Raji (cell line): Measurements from ENCODE around the gene CINP.

Experiments used
- POLR2A ChIP-seq: IDR thresholded peaks from 2 replicates; pipeline ENCODE4 v1.6.1; 2011; ENCODE audit warnings: low read depth, low read length, control low read depth; ENCODE audit not compliant: insufficient read depth

CINP gene

DNA sequence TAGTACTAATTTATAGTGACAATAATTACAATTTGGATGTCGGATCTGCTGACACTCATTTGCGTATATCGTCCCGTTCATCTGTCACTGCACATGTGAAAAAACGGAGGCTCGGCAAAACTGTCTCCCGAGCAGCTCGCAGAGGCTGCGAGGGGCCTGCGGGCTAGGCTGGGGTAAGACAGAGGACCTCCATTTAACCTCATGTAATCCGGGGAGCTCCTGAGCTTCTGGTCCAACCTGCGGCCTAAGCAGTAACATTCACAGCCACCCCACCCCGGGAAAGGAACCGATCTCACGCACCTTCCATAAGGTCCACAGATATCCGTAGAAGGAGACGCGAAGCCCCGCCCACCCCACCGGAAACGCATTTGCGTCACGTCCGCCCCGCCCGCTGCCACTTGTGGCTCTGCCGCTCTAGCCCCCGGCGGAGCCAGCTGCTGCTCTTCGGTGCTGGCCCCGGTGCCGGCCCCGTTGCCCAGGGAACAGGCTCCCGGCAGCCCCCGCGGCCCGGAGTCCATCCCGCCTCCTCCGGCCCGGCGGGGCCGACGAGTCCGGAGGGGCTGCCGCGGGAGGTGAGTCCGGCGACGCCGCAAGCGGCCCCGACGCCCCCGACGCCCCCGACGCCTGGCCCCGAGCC, at the start of gene CINP, which contains the start of gene TECPR2:
Gene CINP (minus strand): TSS at position 346 of the 637 bp plus-strand sequence. CDS start 39 bp downstream, at position 307.
Gene TECPR2 (plus strand): TSS at position 397 of the 637 bp plus-strand sequence. CDS start 13,781 bp downstream, outside the sequence.
- TF ChIP-seq POLR2A = peak; percentile 85

DNA sequence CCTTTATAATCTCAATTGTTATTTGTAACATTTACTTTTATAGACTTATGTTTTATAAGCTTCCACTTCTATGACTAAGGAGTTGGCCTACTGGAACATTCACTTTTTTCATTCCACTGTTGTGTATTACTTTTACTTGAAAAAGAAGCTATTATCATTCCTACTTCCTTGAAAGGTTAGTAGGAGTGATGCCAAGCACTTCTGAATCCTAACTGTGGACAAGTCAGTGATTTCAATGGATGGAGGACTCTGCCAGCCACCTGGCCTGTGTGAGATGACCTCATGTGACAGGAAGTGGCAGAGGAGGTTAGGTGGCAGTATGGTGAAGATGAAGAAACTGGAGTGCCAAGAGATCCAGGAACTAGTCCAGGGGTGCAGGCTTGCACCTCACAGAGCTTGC, 46.0 kb upstream of the CINP start:
- no peak for TF ChIP-seq POLR2A

DNA sequence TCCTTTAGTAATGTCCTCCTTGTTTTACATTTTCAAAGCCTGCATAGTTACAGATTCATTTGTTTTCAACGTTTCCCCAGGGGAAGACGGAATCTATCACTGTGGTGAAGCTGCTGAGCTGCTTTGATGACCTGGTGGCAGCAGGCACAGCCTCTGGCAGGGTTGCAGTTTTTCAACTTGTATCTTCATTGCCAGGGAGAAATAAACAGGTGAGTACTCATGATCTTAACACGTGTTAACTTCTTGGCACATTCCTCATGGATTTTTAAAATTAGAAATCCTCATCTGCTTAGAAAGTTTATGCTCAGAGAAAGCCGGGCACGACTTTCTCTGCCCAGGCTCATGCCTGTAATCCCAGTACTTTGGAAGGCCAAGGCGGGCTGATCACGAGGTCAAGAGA, 44.6 kb upstream of the CINP start:
- TF ChIP-seq POLR2A = no peak

DNA sequence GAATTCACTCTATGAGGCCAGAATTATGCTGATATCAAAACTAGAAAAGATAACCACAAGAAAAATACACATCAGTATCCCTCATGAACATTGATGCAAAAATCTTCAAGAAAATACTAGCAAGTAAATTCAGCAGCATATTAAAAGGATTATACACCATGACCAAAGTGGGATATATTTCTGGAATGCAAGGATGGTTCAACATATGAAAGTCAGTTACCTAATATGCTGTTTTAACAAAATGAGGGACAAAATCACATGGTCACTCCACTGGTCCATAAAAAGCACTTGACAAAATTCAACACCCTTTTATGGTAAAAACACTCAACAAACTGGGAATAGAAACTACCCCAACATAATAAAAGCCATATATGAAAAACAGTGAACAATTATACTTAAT, 40.3 kb upstream of the CINP start:
- no peak for TF ChIP-seq POLR2A

DNA sequence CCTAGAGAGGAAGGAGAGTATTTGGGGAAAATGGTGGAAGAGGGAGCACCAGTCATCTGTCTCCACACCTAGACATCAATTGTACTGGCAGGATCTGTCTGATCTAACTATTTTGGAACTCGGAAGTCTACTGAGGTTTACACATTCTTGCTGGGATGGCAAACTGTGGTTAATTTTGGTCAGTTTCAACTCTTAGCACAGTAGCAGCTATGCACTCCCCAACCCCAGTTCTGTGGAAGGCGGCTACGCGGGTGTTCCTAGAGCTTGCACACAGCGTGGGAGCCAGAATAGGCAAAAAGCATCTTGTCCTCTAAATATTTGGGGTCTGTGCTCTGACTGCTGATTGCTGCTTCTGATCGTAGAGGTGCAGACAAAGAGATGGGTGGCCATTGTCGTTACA, 33.8 kb upstream of the CINP start:
- no peak for TF ChIP-seq POLR2A

DNA sequence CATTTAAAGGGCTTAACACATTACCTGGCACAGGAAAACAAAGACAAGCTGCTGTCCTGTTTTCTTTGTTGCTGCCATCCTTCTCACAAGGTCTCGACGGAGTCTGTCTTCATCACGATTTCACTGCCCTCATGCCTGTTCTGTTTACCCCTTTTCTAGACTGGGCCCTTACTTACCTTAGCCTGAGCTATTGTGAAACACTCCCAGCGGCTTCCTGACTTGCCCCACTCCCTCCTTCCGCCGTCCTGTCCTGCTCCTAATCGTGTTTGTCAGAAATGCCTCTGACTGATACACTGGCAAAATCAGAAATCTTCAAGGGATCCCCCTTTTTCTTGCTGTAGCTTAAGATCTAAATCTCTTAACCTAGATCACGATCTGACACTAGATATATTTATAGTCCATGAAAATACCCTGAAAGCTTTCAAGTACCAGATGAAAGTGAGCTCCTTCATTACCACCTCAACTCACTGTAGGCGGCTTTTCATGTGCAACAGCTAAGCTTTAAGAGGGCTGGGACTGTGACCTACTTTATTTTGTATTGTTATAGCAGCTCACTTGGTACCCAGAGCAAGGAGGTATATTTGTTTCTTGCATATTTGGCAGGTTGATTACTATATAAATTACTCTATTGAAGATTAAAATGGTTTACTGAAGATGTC, 32.2 kb upstream of the CINP start:
- no peak for TF ChIP-seq POLR2A

DNA sequence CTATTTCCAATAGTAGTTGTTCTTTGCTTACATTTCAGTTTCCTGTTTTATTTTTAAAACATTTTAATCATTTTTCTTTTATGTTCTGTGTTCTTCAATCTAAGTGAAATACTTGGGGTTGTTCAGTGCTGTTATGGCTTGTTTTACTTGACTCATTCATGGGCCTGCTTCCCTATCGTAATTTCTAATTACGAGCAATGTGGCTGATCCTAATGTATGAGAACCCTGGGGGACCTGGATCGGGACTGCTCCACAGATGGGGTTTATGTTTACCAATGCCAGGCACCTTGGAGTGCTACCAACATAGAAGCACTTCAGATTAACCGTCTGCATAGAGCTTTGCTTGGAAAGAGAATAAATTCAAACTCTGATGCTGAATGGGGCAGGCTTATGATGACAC, 29.8 kb upstream of the CINP start:
- no peak for TF ChIP-seq POLR2A

DNA sequence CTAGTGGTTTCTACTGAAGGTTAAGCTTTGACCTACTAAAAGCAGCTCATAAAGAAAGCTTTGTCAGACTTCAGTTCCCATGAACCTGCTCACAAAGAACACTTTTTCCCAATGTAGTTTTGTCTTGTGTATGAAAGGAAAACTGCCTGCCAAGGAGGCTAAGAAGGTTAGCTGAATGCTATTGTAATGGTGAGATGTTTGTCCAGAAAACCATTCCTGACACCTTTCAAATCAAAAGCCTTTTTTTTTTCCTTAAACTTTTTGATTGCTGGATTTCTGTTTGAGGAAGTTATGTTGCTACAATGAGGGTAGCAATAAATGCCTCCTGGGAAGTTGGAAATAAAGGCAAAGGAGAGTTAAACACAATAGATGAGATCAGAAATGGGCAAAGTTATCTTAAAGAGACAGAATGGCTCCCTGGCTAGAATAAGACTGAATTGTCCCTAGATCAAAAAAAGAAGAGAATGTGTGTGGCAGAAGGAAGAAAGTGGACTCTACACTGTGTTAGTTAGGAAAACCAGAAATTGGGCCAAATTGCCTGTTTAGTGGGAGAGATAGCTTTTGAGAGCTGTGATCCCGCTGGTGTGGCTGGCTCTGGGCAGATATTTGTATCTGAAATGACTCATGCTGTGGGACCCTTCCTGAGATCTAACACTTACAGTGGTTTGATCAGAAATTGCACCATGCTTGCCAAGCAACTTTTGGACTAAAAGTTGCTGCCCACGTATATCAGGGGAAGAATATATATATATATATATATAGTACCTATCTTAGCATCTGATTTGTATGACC, 27.6 kb upstream of the CINP start:
- TF ChIP-seq POLR2A = no peak

DNA sequence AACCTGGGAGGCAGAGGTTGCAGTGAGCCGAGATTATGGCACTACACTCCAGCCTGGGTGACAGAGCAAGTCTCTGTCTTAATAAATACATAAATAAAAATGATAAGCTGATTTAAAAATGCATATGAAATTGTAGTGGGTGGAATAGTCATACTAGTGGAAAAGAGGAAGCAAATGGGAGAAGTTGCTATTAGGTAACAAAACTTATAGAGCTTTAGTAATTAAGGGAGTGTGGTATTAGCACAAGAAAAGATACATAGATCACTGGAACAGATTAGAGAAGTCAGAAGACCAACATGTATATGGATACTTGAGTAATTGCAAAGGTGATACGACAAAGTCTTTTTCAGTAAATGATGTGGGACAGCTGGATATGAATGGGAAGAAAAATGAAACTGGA, 26.6 kb upstream of the CINP start:
- no peak for TF ChIP-seq POLR2A

DNA sequence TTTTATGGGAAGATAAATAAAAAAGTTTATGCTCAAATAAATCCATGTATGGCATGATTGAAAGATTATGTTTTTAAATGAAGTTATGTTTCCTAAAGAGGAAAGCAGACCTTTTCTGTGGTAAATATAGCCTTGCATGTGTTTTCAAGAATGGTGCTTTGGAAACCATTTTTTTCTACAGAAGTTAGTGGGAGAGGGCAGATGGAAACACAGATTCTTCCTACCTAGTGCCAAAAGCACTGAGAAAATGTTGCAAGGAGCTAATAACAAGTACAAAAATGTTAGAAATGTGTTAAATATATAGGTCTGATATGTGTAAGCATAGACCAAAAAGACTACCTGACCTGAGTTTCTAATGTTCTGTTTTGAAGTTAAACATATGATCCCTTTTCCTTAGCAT, 24.4 kb upstream of the CINP start:
- TF ChIP-seq POLR2A = no peak

DNA sequence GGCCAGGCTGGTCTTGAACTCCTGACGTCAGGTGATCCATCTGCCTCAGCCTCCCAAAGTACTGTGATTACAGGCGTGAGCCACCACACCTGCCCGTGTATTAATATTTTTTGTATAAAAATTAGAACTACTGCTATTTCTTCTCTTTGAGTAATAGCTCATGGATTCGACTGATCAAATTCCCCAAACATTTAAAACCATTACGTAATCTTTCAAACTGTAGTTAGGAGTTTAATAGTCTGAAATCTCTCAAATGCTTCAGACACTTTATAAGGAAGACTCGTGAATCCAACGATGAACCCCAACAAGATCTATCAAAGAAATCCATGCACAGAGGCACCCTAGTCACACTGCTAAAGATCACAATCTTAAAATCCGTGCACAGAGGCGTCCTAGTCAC, 16.1 kb upstream of the CINP start:
- TF ChIP-seq POLR2A = no peak

DNA sequence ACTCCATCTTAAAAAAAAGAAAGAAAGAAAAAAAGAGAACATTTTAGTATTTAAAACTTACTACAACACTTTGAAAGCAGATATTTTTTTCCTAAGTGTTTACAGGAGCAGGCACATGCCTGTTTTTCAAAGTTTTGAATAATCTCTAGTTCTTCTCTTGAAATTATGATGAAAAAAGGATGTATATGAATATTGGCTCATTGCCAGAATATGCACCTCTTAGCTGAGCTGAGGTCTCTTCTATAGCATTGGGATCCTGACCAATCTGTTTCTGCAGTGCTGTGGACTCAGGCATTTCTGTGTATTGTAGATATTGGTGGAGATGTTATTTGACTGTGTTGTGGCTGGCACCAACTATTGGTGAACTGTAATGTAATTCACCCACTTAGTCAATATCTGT, 15.0 kb upstream of the CINP start:
- no peak for TF ChIP-seq POLR2A

DNA sequence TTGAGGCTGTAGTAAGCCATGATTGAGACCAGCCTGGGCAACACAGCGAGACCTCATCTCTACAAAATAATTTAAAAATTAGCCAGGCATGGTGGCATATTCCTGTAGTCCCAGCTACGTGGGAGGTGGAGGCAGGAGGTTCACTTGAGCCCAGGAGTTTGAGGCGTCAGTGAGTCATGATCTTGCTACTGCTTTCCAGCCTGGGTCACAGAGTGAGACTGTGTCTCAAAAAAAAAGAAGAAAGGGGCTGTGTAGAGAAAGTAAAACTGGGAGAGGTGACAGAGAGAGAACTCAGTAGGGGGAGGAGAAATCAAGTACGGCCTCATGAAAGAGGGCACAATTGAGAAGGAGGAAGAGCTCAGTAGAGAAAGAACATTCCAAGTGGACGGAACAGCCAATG, 12.4 kb upstream of the CINP start:
- no peak for TF ChIP-seq POLR2A

DNA sequence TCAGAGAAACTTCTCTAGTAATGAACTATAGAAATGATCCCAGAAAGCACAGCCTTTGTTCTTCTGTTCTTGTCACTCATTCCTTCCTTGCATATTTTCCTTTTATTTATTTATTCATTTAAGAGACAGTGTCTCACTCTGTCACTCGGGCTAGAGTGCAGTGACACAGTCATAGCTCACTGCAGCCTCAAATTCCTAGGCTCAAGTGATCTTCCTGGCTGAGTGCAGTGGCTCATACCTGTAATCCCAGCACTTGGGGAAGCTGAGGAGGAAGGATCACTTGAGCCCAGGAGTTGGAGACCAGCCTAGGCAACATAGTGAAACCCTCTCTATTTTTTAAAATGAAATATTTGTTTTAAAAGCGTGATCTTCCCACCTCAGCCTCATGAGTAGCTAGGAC, 11.6 kb upstream of the CINP start:
- no peak for TF ChIP-seq POLR2A

DNA sequence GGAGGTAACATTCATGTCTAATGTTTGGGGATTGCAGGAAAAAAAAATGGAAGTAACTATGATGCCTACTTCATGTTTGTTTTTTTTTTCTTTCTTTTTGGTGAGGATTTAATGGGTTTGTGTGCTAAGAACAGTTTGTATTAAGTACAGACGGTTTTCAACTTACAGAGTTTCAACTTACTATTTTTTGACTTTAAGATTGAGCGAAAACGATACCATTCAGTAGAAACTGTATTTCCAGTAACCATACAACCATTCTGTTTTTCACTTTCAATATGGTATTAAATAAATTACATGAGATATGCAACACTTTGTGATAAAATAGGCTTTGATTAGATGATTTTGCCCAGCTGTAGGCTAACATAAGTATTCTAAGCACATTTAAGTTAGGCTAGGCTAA, 10.4 kb upstream of the CINP start:
- TF ChIP-seq POLR2A = no peak

DNA sequence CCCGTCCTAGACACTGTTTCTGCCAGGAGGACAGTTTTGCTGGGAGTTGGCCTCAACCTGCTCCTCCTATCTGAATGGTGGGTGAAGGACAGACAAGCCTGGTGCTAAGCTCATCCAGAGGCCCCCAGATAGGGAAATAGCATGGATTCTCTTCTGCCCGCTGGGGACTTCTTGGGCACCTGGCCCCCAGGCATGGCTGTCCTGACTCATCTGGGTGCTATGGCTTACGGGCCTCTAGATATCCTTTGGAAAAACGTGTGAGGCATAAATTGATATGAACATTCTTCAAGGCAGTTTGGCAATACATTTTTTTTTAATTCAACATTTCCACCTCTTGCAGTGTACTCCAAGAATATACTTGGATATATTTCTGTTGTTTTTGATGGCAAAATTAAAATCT, 8.7 kb upstream of the CINP start:
- TF ChIP-seq POLR2A = no peak

DNA sequence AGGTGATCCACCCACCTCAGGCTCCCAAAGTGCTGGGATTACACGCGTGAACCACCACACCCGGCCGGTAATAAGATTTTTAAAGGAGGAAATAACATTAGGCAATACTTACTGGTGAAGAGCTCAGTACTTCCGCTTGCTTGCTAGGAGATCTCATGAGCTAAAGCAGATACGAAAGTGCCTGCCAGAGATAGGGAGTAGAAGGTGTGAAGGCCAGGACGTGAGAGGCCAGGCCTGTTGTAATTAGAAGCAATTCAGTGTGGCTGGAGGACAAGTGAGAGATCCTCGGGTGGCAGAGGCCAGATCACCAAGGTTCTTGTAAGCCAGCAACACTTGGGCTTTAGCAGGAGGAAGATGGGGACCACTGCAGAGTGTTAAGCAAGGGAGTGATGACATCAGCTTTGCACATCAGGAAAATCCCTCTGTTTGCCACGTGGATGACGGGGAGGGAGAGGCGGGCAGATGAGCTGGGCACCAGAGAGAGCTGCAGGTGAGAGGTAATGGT, 7.7 kb upstream of the CINP start:
- TF ChIP-seq POLR2A = no peak
